MG63 (cell line): ENCODE data around the gene SPRR2A. TPM values are rescaled to one million over a fixed set of nuclear protein-coding genes. Genes with fewer than 3 reads are reported as not detected.
"Not testable (repeated sequence)": the region's sequence is repeated elsewhere in the genome, so short reads cannot be mapped to it uniquely, and the experiment has no call there.

ENCODE experiments used
- DNase-seq: peaks from one replicate; pipeline ENCODE4 v3.0.0-alpha.2; 2020
- H3K27me3 ChIP-seq: fragments of 250-450 bp; sonication (Bioruptor Pico); 2 replicates; pipeline ENCODE4 v1.5.1; 2020; ENCODE audit warnings: mild to moderate bottlenecking, moderate library complexity
- H3K36me3 ChIP-seq: fragments of 250-450 bp; sonication (Bioruptor Pico); 2 replicates; pipeline ENCODE4 v1.5.1; 2020; ENCODE audit warnings: mild to moderate bottlenecking, moderate library complexity
- H3K4me3 ChIP-seq: fragments of 250-450 bp; sonication (Bioruptor Pico); 2 replicates; pipeline ENCODE4 v1.5.1; 2020; ENCODE audit warnings: mild to moderate bottlenecking, moderate library complexity
- H3K9me3 ChIP-seq: fragments of 250-450 bp; sonication (Bioruptor Pico); 2 replicates; pipeline ENCODE4 v1.5.1; 2020; ENCODE audit warnings: mild to moderate bottlenecking, moderate library complexity
- total RNA-seq: library from RNA; depleted of rRNA; stranded (reverse); fragments of >200 nt; shearing (Covaris generic); gene quantifications from 2 replicates; pipeline ENCODE4 v1.2.3, GENCODE V29; 2014; ENCODE audit warnings: low replicate concordance; rRNA removed

The SPRR2A gene
- not detected in 2 replicates for total RNA-seq

- DNase-seq = no peak
- H3K9me3 ChIP-seq = no peaks in the 10 kb centered on the region
- no peaks in the 10 kb centered on the region for H3K36me3 ChIP-seq
- no peak within 1 kb of the TSS for H3K4me3 ChIP-seq
- peaks cover 16% of the 10 kb centered on the region for H3K27me3 ChIP-seq
Observed at GRCh38 chr1:153057375-153057774, at the start of gene SPRR2A. Gene SPRR2A (minus strand): TSS chr1:153057512. CDS start chr1:153056735, 777 bp downstream.

DNA sequence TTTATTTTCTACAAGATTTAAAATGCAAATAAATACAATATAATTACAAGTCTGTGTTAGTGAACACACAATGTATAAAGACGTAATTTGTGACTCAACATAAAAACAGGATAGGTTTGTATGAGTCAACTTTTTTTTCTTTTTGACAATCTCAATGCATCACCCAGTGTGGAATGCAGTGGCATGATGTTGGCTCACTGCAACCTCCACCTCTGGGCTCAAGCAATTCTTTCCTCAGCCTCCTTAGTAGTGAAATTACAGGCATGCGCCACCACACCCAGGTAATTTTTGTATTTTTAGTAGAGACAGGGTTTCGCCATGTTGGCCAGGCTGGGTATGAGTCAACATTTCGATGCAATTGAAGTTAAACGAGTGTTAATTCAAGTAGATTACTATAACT, 42.9 kb upstream of the SPRR2A start:
- Histone ChIP-seq H3K4me3 (no peak overlapping the region), H3K27me3 (no peaks in the 10 kb centered on the region), H3K9me3 (no peaks in the 10 kb centered on the region), H3K36me3 (no peaks in the 10 kb centered on the region)
- DNase-seq = peak; percentile 50

- no peak for DNase-seq
- H3K36me3 ChIP-seq = no peaks in the 10 kb centered on the region
- H3K9me3 ChIP-seq = no peaks in the 10 kb centered on the region
- no peaks in the 10 kb centered on the region for H3K27me3 ChIP-seq
- H3K4me3 ChIP-seq = no peak overlapping the region
Observed at GRCh38 chr1:153099461-153100045, 42.2 kb upstream of the SPRR2A start.

- H3K27me3 ChIP-seq = peaks cover 5% of the 10 kb centered on the region
- no peak for DNase-seq
- no peaks in the 10 kb centered on the region for H3K9me3 ChIP-seq
Observed at GRCh38 chr1:153095764-153096163, 38.5 kb upstream of the SPRR2A start.

GRCh38 chr1:153094426-153094825, 37.1 kb upstream of the SPRR2A start, which contains the start of gene SPRR2E:
Gene SPRR2E (minus strand): TSS chr1:153094526. CDS start chr1:153093751, 775 bp downstream.
- no peak for DNase-seq

More at GRCh38 chr1:153095764-153096163, 38.5 kb upstream of the SPRR2A start:
- no peaks in the 10 kb centered on the region for H3K36me3 ChIP-seq
- H3K4me3 ChIP-seq = no peak overlapping the region

DNA sequence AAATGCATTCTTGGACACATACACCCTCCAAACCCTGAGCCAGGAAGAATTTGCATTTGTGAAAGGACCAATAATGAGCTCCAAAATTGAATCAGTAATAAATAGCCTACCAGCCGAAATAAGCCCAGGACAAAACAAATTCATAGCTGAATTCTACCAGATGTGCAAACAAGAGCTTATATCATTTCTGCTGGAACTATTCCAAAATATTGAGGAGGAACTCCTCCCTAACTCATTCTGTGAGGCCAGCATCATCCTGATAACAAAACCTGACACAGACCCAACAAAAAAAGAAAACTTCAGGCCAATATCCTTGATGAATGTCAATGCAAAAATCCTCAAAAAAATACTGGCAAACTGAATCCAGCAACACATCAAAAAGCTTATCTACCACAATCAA, 30.3 kb upstream of the SPRR2A start:
- H3K9me3 ChIP-seq = no peaks in the 10 kb centered on the region; the same call in 1 of the 2 replicates
- no peak for DNase-seq
- H3K36me3 ChIP-seq = no peaks in the 10 kb centered on the region
- H3K27me3 ChIP-seq = peaks cover 3% of the 10 kb centered on the region
- H3K4me3 ChIP-seq = no peak overlapping the region

More at GRCh38 chr1:153094426-153094825, 37.1 kb upstream of the SPRR2A start, which contains the start of gene SPRR2E:
- no peaks in the 10 kb centered on the region for H3K36me3 ChIP-seq
- no peaks in the 10 kb centered on the region for H3K9me3 ChIP-seq
- H3K27me3 ChIP-seq = peaks cover 5% of the 10 kb centered on the region
- H3K4me3 ChIP-seq = no peak within 1 kb of the TSS

DNA sequence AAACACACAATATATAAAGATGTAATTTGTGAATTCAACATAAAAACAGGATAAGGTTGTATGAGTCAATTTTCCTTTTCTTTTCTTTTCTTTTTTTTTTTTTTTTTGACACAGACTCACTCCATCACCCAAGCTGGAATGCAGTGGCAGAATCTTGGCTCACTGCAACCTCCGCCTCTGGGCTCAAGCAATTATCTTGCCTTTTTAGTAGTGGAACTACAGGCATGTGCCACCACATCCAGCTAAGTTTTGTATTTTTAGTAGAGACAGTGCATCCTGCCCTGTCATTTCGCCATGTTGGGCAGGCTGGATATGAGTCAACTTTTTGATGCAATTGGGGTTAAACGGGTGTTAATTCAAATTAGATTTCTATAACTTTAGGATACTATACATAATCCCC, 24.4 kb upstream of the SPRR2A start:
- Histone ChIP-seq H3K4me3 (no peak overlapping the region), H3K9me3 (0 out of 2 replicates have a peak, but pooled peaks cover 1% of the 10 kb centered on the region), H3K27me3 (no peaks in the 10 kb centered on the region; the same call in 1 of the 2 replicates), H3K36me3 (no peaks in the 10 kb centered on the region)
- no peak for DNase-seq

GRCh38 chr1:153072806-153073726, 15.8 kb upstream of the SPRR2A start:
- no peaks in the 10 kb centered on the region for H3K9me3 ChIP-seq
- no peak for DNase-seq
- no peaks in the 10 kb centered on the region; the same call in 1 of the 2 replicates for H3K27me3 ChIP-seq
- H3K4me3 ChIP-seq = no peak overlapping the region
- H3K36me3 ChIP-seq = no peaks in the 10 kb centered on the region

GRCh38 chr1:153071511-153071910, 14.2 kb upstream of the SPRR2A start, which contains the start of gene SPRR2B:
Gene SPRR2B (minus strand): TSS chr1:153071611. CDS start chr1:153070839, 772 bp downstream.
- no peak for DNase-seq
- Histone ChIP-seq H3K9me3 (no peaks in the 10 kb centered on the region), H3K4me3 (no peak within 1 kb of the TSS), H3K36me3 (no peaks in the 10 kb centered on the region), H3K27me3 (peaks cover 5% of the 10 kb centered on the region)

DNA sequence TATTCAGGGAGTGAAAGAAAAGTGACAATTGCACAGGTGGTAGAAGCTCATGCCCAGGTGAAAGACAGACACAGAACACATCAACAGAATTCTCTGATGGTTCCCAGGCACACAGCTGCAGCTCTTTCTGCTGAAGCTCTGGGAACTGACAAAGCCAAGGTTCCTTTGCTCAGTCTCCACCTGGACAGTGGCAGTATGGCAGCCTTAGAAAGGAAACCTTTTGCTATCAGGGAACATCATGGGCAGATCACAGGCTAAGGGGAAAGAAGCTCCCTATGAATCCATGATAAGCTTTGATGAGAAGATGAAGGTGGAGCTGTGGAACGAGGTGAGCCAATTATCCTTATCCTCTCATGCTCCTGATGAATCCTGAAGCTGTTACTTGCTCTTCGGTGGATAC, 12.9 kb upstream of the SPRR2A start:
- DNase-seq = no peak
- Histone ChIP-seq H3K27me3 (peaks cover 8% of the 10 kb centered on the region), H3K4me3 (no peak overlapping the region), H3K36me3 (no peaks in the 10 kb centered on the region), H3K9me3 (no peaks in the 10 kb centered on the region)

- H3K4me3 ChIP-seq = no peak overlapping the region
- no peaks in the 10 kb centered on the region for H3K36me3 ChIP-seq
- H3K27me3 ChIP-seq = peaks cover 14% of the 10 kb centered on the region
- H3K9me3 ChIP-seq = no peaks in the 10 kb centered on the region
- DNase-seq = no peak
Observed at GRCh38 chr1:153058826-153059784, 1.8 kb upstream of the SPRR2A start.

GRCh38 chr1:153058154-153058553, 842 bp upstream of the SPRR2A start:
- no peak for DNase-seq
- Histone ChIP-seq H3K4me3 (no peak overlapping the region), H3K9me3 (no peaks in the 10 kb centered on the region), H3K27me3 (peaks cover 16% of the 10 kb centered on the region), H3K36me3 (no peaks in the 10 kb centered on the region)

DNA sequence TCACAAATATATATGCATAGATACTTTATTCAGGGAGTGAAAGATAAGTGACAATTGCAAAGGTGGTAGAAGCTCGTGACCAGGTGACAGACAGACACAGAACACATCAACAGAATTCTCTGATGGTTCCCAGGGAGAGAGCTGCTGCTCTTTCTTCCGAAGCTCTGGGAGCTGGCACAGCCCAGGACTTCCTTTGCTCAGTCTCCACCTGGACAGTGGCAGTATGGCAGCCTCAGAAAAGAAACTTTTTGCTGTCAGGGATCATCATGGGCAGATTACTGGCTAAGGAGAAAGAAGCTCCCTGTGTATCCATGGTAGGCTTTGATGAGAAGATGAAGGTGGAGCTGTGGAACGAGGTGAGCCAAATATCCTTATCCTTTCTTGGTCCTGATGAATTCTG, 1.2 kb downstream of the SPRR2A start:
- not testable (repeated sequence) for H3K4me3 ChIP-seq, DNase-seq

DNA sequence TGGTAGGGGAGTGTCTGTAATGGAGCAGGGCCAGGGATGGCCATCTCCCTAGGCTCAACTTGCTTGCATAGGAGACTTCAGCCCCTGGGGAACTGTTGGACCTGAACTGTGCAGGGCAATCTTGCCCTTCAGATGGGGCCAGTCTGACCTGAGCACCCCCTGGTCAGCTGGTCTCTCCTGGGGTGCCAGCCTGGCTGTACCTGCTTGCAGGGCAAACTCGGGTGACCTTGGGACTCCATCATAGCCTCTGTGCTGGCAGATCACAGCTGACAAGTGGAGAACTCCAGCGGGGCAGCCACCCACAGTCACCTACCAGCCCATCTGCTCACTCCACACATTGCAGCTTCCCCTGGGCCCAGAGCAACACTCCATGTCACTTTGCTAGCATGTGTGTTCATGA, 8.1 kb downstream of the SPRR2A start:
- no peak for DNase-seq

More for the DNA sequence above, 1.2 kb downstream of the SPRR2A start:
- H3K36me3 ChIP-seq, H3K9me3 ChIP-seq: not testable (repeated sequence)
- peaks cover 20% of the 10 kb centered on the region for H3K27me3 ChIP-seq

GRCh38 chr1:153040950-153041631, 16.2 kb downstream of the SPRR2A start, which contains the start of gene SPRR2D:
Gene SPRR2D (minus strand): TSS chr1:153041120. CDS start chr1:153040346, 774 bp downstream.
- Histone ChIP-seq H3K9me3 (no peaks in the 10 kb centered on the region), H3K36me3 (no peaks in the 10 kb centered on the region), H3K4me3 (no peak within 1 kb of the TSS), H3K27me3 (peaks cover 24% of the 10 kb centered on the region)
- DNase-seq = no peak

More for the DNA sequence above, 8.1 kb downstream of the SPRR2A start:
- peaks cover 16% of the 10 kb centered on the region for H3K27me3 ChIP-seq
- no peaks in the 10 kb centered on the region for H3K9me3 ChIP-seq
- no peaks in the 10 kb centered on the region for H3K36me3 ChIP-seq
- H3K4me3 ChIP-seq = no peak overlapping the region

DNA sequence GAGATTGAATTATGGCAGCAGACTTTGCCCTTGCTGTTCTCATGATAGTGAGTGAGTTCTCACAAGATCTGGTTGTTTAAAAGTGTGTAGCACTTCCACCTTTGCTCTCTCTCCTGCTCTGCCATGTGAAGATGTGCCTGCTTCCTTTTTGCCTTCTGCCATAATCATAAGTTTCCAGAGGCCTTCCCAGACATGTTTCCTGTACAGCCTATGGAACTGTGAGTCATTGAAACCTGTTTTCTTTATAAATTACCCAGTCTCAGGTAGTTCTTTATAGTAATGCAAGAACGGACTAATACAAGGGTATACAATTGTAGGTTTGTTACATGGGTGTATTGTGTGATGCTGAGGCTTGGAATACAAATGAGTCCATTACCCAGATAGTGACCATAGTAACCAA, 22.1 kb downstream of the SPRR2A start:
- H3K36me3 ChIP-seq = no peaks in the 10 kb centered on the region
- H3K9me3 ChIP-seq = no peaks in the 10 kb centered on the region
- H3K4me3 ChIP-seq = no peak overlapping the region
- no peak for DNase-seq
- H3K27me3 ChIP-seq = peaks cover 11% of the 10 kb centered on the region
